ENCODE results near the gene ZNF691.
"Not testable (repeated sequence)": the region's sequence is repeated elsewhere in the genome, so short reads cannot be mapped to it uniquely, and the experiment has no call there.

The ZNF691 gene

DNA sequence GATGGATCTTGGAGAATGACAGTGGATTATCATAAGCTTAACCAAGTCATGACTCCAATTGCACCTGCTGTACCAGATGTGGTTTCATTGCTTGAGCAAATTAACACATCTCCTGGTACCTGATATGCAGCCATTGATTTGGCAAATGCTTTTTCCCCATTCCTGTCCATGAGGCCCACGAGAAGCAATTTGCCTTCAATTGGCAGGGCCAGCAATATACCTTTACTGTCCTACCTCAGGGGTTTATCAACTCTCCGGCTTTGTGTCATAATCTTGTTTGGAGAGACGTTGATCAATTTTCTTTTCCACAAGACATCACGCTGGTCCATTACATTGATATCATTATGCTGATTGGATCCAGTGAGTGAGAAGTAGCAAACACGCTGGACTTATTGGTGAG lies 20.1 kb downstream of the ZNF691 start:
- Histone ChIP-seq H3K4me2 (no peak overlapping the region), H3K4me3 (IDR thresholded peaks at IDR 0.05; ENCODE audit: insufficient read depth, low read depth, low read length) (no peak overlapping the region), H3K4me1 (ENCODE audit: low read depth, poor library complexity, severe bottlenecking) (no peaks in the 10 kb centered on the region), H3K9ac (no peak overlapping the region), H4K20me1 (ENCODE audit: insufficient read depth) (no peaks in the 10 kb centered on the region), H2AFZ (ENCODE audit: low read depth) (no peak overlapping the region), H3K27ac (no peak overlapping the region), H3K27me3 (ENCODE audit: insufficient read depth, low read depth) (no peaks in the 10 kb centered on the region), H3K36me3 (ENCODE audit: insufficient read depth) (no peaks in the 10 kb centered on the region), H3K79me2 (ENCODE audit: insufficient read depth, low read depth) (no peaks in the 10 kb centered on the region)
- TF ChIP-seq, protein P1, sequence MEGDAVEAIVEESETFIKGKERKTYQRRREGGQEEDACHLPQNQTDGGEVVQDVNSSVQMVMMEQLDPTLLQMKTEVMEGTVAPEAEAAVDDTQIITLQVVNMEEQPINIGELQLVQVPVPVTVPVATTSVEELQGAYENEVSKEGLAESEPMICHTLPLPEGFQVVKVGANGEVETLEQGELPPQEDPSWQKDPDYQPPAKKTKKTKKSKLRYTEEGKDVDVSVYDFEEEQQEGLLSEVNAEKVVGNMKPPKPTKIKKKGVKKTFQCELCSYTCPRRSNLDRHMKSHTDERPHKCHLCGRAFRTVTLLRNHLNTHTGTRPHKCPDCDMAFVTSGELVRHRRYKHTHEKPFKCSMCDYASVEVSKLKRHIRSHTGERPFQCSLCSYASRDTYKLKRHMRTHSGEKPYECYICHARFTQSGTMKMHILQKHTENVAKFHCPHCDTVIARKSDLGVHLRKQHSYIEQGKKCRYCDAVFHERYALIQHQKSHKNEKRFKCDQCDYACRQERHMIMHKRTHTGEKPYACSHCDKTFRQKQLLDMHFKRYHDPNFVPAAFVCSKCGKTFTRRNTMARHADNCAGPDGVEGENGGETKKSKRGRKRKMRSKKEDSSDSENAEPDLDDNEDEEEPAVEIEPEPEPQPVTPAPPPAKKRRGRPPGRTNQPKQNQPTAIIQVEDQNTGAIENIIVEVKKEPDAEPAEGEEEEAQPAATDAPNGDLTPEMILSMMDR (conservative IDR thresholded peaks at IDR 0.05; ENCODE audit: low read depth, low read length) = no peak

DNA sequence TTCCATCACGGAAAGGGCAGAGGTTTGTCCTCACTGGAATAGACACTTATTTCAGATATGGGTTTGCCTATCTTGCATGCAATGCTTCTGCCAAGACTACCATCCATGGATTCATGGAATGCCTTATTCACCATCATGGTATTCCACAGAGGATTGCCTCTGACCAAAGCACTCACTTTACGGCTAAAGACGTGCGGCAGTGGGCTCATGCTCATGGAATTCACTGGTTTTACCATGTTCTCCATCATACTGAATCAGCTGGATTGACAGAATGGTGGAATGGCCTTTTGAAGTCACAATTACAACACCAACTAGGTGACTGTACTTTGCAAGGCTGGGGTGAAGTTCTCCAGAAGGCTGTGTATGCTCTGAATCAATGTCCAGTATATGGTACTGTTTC lies 22.1 kb downstream of the ZNF691 start:
- not testable (repeated sequence) for H3K79me2 ChIP-seq (ENCODE audit: insufficient read depth, low read depth); H3K4me1 ChIP-seq (ENCODE audit: low read depth, poor library complexity, severe bottlenecking); H2AFZ ChIP-seq (ENCODE audit: low read depth); H3K4me2 ChIP-seq; H4K20me1 ChIP-seq (ENCODE audit: insufficient read depth); H3K27me3 ChIP-seq (ENCODE audit: insufficient read depth, low read depth); H3K36me3 ChIP-seq (ENCODE audit: insufficient read depth); H3K4me3 ChIP-seq (IDR thresholded peaks at IDR 0.05; ENCODE audit: insufficient read depth, low read depth, low read length); H3K27ac ChIP-seq; H3K9ac ChIP-seq

DNA sequence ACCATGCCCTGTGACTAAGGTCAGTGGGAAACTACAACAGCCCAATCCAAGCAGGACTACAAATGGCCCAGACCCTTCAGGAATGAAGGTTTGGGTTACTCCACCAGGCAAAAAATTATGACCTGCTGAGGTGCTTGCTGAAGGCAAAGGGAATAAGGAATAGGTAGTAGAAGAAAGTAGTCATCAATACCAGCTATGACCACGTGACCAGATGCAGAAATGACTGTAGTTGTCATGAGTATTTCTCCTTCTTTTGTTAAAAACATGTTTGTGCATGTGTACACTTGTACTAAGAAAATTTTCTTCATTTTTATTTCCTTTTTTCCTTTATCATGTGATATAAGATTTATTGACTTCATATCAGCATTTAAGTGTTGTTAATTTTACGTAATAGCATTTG lies 22.8 kb downstream of the ZNF691 start:
- not testable (repeated sequence) for H3K27me3 ChIP-seq (ENCODE audit: insufficient read depth, low read depth); H3K27ac ChIP-seq; H3K4me2 ChIP-seq

DNA sequence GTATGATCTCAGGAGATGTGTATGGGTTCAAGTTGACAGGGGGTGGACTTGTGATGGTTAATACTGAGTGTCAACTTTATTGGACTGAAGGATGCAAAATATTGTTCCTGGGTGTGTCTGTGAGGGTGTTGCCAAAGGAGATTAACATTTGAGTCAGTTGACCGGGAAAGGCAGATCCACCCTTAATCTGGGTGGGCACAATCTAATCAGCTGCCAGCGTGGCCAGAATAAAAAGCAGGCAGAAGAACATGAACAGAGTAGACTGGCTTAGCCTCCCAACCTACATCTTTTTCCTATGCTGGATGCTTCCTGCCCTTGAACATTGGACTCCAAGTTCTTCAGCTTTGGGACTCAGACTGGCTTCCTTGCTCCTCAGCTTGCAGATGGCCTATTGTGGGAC lies 23.3 kb downstream of the ZNF691 start:
- not testable (repeated sequence) for H3K27ac ChIP-seq; H3K36me3 ChIP-seq (ENCODE audit: insufficient read depth); H3K79me2 ChIP-seq (ENCODE audit: insufficient read depth, low read depth); H4K20me1 ChIP-seq (ENCODE audit: insufficient read depth); H3K4me2 ChIP-seq; H2AFZ ChIP-seq (ENCODE audit: low read depth); H3K4me3 ChIP-seq (IDR thresholded peaks at IDR 0.05; ENCODE audit: insufficient read depth, low read depth, low read length); H3K9ac ChIP-seq; H3K4me1 ChIP-seq (ENCODE audit: low read depth, poor library complexity, severe bottlenecking); H3K27me3 ChIP-seq (ENCODE audit: insufficient read depth, low read depth)

More for the DNA sequence above, 22.8 kb downstream of the ZNF691 start:
- H3K79me2 ChIP-seq (ENCODE audit: insufficient read depth, low read depth); H3K4me3 ChIP-seq (IDR thresholded peaks at IDR 0.05; ENCODE audit: insufficient read depth, low read depth, low read length); H3K9ac ChIP-seq; H4K20me1 ChIP-seq (ENCODE audit: insufficient read depth); H3K36me3 ChIP-seq (ENCODE audit: insufficient read depth); H3K4me1 ChIP-seq (ENCODE audit: low read depth, poor library complexity, severe bottlenecking); H2AFZ ChIP-seq (ENCODE audit: low read depth): not testable (repeated sequence)

DNA sequence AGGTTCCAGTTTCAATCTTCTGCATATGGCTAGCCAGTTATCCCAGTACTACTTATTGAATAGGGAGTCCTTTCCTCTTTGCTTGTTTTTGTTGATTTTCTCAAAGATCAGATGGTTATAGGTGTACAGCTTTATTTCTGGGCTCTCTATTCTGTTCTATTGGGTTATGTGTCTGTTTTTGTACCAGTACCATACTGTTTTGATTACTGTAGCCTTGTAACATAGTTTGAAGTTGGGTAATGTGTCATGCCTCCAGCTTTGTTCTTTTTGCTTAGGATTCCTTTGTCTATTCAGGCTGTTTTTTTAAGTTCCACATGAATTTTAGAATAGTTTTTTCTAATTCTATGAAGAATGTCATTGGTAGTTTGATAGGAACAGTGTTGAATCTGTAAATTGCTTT lies 26.7 kb downstream of the ZNF691 start:
- H4K20me1 ChIP-seq (ENCODE audit: insufficient read depth); H3K27ac ChIP-seq; H3K36me3 ChIP-seq (ENCODE audit: insufficient read depth); H3K4me1 ChIP-seq (ENCODE audit: low read depth, poor library complexity, severe bottlenecking); H3K4me3 ChIP-seq (IDR thresholded peaks at IDR 0.05; ENCODE audit: insufficient read depth, low read depth, low read length); H3K79me2 ChIP-seq (ENCODE audit: insufficient read depth, low read depth); H3K4me2 ChIP-seq; H2AFZ ChIP-seq (ENCODE audit: low read depth); H3K9ac ChIP-seq; H3K27me3 ChIP-seq (ENCODE audit: insufficient read depth, low read depth): not testable (repeated sequence)

DNA sequence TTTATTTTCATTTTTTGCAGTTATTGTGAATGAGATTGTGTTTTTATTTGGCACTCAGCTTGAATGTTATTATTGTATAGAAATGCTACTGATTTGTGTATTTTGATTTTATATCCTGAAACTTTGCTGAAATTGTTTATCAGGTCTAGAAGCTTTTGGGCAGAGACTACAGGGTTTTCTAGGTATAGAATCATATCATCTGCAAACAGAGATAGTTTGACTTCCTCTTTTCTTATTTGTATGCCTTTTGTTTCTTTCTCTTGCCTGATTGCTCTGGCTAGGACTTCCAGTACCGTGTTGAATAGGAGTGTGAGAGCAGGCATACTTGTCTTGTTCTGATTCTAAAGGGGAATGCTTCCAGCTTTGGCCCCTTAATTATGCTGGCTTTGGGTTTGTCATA lies 27.3 kb downstream of the ZNF691 start:
- no peak overlapping the region for H3K4me3 ChIP-seq (IDR thresholded peaks at IDR 0.05; ENCODE audit: insufficient read depth, low read depth, low read length)
- no peaks in the 10 kb centered on the region for H3K36me3 ChIP-seq (ENCODE audit: insufficient read depth)
- TF ChIP-seq, protein P1 (conservative IDR thresholded peaks at IDR 0.05; ENCODE audit: low read depth, low read length) = no peak
- no peak overlapping the region for H3K27ac ChIP-seq
- H3K9ac ChIP-seq = no peak overlapping the region
- H4K20me1 ChIP-seq (ENCODE audit: insufficient read depth) = no peaks in the 10 kb centered on the region
- no peaks in the 10 kb centered on the region for H3K79me2 ChIP-seq (ENCODE audit: insufficient read depth, low read depth)
- H3K4me1 ChIP-seq (ENCODE audit: low read depth, poor library complexity, severe bottlenecking) = no peaks in the 10 kb centered on the region
- H3K4me2 ChIP-seq = no peak overlapping the region
- H3K27me3 ChIP-seq (ENCODE audit: insufficient read depth, low read depth) = no peaks in the 10 kb centered on the region
- no peak overlapping the region for H2AFZ ChIP-seq (ENCODE audit: low read depth)
